Measurements from ENCODE around the gene KBTBD2.

DNA sequence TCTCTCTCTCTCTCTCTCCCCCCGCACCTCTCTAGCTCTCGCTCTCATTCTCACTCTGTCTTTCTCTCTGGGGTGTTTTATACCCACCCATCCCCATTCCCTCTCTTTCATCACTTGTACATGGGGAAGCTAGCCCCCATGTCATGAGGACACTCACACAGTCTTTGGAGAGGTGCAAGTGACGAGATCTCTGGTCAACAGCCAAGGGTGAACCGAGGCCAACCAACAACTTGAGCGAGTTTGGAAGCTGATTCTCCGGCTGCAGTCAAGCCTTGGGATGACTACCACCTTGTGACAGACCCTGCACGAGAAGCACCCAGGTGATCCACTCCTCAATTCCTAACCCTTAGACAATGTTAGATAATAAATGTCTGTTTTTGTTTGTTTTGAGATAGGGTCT, 10.1 kb upstream of the KBTBD2 start:
- TF ChIP-seq POLR2A (IDR thresholded peaks at IDR 0.05; ENCODE audit: low read depth, low read length): no peak
- TF ChIP-seq POLR2AphosphoS5 (IDR thresholded peaks at IDR 0.05; ENCODE audit: low read depth, low read length): no peak
- TF ChIP-seq TAF1 (IDR thresholded peaks at IDR 0.05; ENCODE audit: borderline replicate concordance, low read depth, low read length): no peak
